MM.1S (cell line): ENCODE data around the gene HGFAC.

ENCODE experiments used
- DNase-seq: peaks from one replicate; pipeline ENCODE4 v3.0.0-alpha.2; 2015
- H2AFZ ChIP-seq: fragments of 300-600 bp; sonication (generic); 2 replicates; pipeline ENCODE4 v1.6.0; 2016; ENCODE audit warnings: antibody characterized with exemption, low read length
- H3F3A ChIP-seq: fragments of 300-600 bp; sonication (generic); 2 replicates; pipeline ENCODE4 v1.6.1; 2016; ENCODE audit warnings: mild to moderate bottlenecking, antibody characterized with exemption, low read length, moderate library complexity, mixed read lengths; ENCODE audit not compliant: insufficient read depth
- H3K27ac ChIP-seq: fragments of 300-600 bp; sonication (generic); 2 replicates; pipeline ENCODE4 v1.5.1; 2016; ENCODE audit warnings: mild to moderate bottlenecking, low read length
- H3K27me3 ChIP-seq: fragments of 300-600 bp; sonication (generic); replicated peaks from 2 replicates; pipeline ENCODE4 v1.6.0; 2016; ENCODE audit warnings: low read length; ENCODE audit not compliant: insufficient read depth
- H3K36me3 ChIP-seq: fragments of 300-600 bp; sonication (generic); replicated peaks from 2 replicates; pipeline ENCODE4 v1.6.1; 2016; ENCODE audit warnings: mild to moderate bottlenecking, low read length, mixed read lengths; ENCODE audit not compliant: insufficient read depth
- H3K4me1 ChIP-seq: fragments of 300-600 bp; sonication (generic); 2 replicates; pipeline ENCODE4 v1.6.1; 2016; ENCODE audit warnings: low read length, mixed read lengths
- H3K4me2 ChIP-seq: fragments of 300-600 bp; sonication (generic); 2 replicates; pipeline ENCODE4 v1.6.0; 2016; ENCODE audit warnings: low read depth, low read length
- H3K4me3 ChIP-seq: fragments of 300-600 bp; sonication (generic); 2 replicates; pipeline ENCODE4 v1.5.1; 2016; ENCODE audit warnings: low read length, mixed read lengths
- H3K79me2 ChIP-seq: fragments of 300-600 bp; sonication (generic); 2 replicates; pipeline ENCODE4 v1.6.1; 2016; ENCODE audit warnings: mixed run types, low read length, mixed read lengths
- H3K9ac ChIP-seq: fragments of 300-600 bp; sonication (generic); 2 replicates; pipeline ENCODE4 v1.6.1; 2016; ENCODE audit warnings: low read length, mixed read lengths
- H3K9me2 ChIP-seq: fragments of 300-600 bp; sonication (generic); replicated peaks from 2 replicates; pipeline ENCODE4 v1.6.1; 2016; ENCODE audit warnings: mild to moderate bottlenecking, low read length, mixed read lengths; ENCODE audit not compliant: insufficient read depth
- H3K9me3 ChIP-seq: fragments of 300-600 bp; sonication (generic); replicated peaks from 2 replicates; pipeline ENCODE4 v1.6.1; 2016; ENCODE audit warnings: mild to moderate bottlenecking, low read length, mixed read lengths; ENCODE audit not compliant: insufficient read depth
- H4K20me1 ChIP-seq: fragments of 300-600 bp; sonication (generic); 2 replicates; pipeline ENCODE4 v1.6.1; 2016; ENCODE audit warnings: mild to moderate bottlenecking, low read length, moderate library complexity, mixed read lengths; ENCODE audit not compliant: insufficient read depth
- EZH2 ChIP-seq: fragments of 300-600 bp; sonication (generic); optimal IDR thresholded peaks from 2 replicates; pipeline ENCODE3; 2017; ENCODE audit warnings: low read depth, mild to moderate bottlenecking, antibody characterized with exemption, low read length, mixed read lengths
- EZH2phosphoT487 ChIP-seq: fragments of 300-600 bp; sonication (generic); IDR thresholded peaks from 2 replicates; pipeline ENCODE4 v1.6.1; 2018; ENCODE audit warnings: antibody characterized with exemption, low read length
- TF ChIP-seq, protein P1 (sequence below): fragments of 300-600 bp; sonication (generic); IDR thresholded peaks from 2 replicates; pipeline ENCODE4 v1.5.1; 2016; ENCODE audit warnings: antibody characterized with exemption, low read length, mixed read lengths

Gene HGFAC

DNA sequence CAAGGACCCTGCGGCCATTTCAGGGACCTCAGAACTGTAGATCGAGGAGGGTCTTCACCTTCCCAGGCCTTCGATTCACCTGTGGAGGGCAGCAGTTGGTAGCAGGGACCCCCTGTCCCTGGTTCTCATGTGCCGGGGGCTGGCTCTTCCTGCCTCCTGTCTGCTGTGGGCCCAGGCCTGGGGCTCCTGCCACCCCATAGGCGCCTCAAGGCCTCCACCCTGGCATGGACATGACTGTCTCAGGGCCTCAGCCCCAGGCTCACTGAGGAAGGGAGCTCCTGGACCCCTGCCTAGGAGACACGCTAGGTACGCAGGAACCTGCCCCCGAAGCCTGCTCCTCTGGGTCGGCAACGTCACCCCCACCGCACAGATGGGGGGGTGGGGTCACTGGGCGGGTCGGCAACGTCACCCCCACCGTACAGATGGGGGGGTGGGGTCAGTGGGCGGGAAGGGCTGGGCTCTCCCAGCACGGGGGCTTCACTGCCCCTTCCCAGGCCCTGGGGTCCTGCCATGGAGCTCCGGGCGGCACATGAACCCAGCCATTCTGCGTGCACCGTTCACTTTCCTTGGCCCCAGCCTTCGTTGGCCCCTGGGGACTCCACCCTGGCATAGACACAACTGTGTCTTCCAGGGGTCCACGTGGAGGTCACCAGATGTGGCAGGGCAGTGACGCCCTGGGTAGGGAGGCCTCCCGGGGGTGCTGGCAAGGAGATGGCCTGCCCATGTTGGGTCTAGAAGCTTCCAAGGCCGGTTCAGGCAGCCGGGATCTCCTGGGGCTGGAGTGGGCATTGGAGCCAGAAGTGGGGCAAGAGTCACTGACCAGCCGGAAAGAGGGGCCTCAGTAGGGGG is 3.5 kb upstream of the HGFAC start:
- H3K36me3 ChIP-seq, result no peaks in the 10 kb centered on the region
- H3K79me2 ChIP-seq, result no peaks in the 10 kb centered on the region
- no peak overlapping the region for H3K4me3 ChIP-seq
- no peaks in the 10 kb centered on the region for H3F3A ChIP-seq
- TF ChIP-seq, protein P1, sequence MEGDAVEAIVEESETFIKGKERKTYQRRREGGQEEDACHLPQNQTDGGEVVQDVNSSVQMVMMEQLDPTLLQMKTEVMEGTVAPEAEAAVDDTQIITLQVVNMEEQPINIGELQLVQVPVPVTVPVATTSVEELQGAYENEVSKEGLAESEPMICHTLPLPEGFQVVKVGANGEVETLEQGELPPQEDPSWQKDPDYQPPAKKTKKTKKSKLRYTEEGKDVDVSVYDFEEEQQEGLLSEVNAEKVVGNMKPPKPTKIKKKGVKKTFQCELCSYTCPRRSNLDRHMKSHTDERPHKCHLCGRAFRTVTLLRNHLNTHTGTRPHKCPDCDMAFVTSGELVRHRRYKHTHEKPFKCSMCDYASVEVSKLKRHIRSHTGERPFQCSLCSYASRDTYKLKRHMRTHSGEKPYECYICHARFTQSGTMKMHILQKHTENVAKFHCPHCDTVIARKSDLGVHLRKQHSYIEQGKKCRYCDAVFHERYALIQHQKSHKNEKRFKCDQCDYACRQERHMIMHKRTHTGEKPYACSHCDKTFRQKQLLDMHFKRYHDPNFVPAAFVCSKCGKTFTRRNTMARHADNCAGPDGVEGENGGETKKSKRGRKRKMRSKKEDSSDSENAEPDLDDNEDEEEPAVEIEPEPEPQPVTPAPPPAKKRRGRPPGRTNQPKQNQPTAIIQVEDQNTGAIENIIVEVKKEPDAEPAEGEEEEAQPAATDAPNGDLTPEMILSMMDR, result no peak
- TF ChIP-seq EZH2, result no peak
- TF ChIP-seq EZH2phosphoT487, result no peak
- no peak overlapping the region for H3K4me2 ChIP-seq
- no peak overlapping the region for H2AFZ ChIP-seq
- no peak overlapping the region for H3K27ac ChIP-seq
- no peaks in the 10 kb centered on the region for H3K27me3 ChIP-seq
- no peaks in the 10 kb centered on the region for H3K4me1 ChIP-seq
- DNase-seq, result no peak
- H3K9ac ChIP-seq, result no peak overlapping the region
- H3K9me3 ChIP-seq, result no peaks in the 10 kb centered on the region
- H4K20me1 ChIP-seq, result no peaks in the 10 kb centered on the region
- no peaks in the 10 kb centered on the region for H3K9me2 ChIP-seq

DNA sequence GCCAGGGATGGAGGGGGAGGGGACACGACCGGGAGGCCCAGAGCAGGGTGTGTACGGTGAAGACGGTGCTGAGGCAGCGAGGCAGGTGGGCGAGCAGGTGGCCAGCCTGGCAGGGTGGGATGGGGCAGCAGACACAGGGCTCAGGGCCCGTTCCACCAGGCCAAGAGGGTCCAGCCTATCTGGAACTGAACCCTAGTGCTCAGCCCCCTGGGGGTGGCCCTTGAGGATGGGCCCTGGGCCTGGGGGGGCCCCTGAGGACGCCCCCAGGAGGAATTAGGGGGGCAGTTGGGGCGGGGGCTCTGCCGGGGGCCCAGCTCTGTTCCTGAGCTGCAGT is 3.0 kb upstream of the HGFAC start:
- Histone ChIP-seq H4K20me1 (no peaks in the 10 kb centered on the region), H3K9ac (no peak overlapping the region), H3K27me3 (peaks cover 2% of the 10 kb centered on the region), H2AFZ (no peak overlapping the region), H3K36me3 (no peaks in the 10 kb centered on the region), H3K9me3 (no peaks in the 10 kb centered on the region), H3K4me2 (no peak overlapping the region), H3K9me2 (no peaks in the 10 kb centered on the region), H3K4me1 (no peaks in the 10 kb centered on the region), H3K27ac (no peak overlapping the region), H3F3A (no peaks in the 10 kb centered on the region), H3K79me2 (no peaks in the 10 kb centered on the region), H3K4me3 (no peak overlapping the region)
- DNase-seq, result no peak
- TF ChIP-seq EZH2, result no peak
- no peak for TF ChIP-seq EZH2phosphoT487
- TF ChIP-seq, protein P1, result no peak

DNA sequence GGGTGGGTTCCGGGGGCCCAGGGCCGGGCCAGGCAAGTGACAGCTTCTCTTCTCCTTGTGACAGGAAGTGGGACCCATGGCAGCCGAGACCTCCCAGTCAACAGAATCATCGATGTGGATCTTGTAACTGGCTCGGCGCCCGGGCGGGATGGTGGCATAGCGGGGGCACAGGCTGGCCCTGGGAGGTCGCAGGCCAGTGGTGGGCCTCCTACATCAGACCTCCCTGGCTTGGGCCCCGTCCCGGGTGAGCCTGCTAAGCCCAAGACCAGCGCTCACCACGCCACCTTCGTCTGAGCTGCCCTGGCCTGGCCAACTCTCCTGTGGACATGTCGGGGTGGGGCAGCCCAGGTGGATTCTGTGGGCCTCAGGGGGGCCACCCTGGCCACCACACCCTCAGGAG is 2.4 kb upstream of the HGFAC start:
- TF ChIP-seq EZH2, result no peak
- Histone ChIP-seq H4K20me1 (no peaks in the 10 kb centered on the region), H2AFZ (no peak overlapping the region), H3F3A (no peaks in the 10 kb centered on the region), H3K9me3 (no peaks in the 10 kb centered on the region), H3K9me2 (no peaks in the 10 kb centered on the region), H3K27ac (no peak overlapping the region), H3K27me3 (peaks cover 7% of the 10 kb centered on the region), H3K36me3 (no peaks in the 10 kb centered on the region), H3K9ac (no peak overlapping the region), H3K79me2 (no peaks in the 10 kb centered on the region), H3K4me3 (no peak overlapping the region), H3K4me1 (no peaks in the 10 kb centered on the region), H3K4me2 (no peak overlapping the region)
- DNase-seq, result no peak

DNA sequence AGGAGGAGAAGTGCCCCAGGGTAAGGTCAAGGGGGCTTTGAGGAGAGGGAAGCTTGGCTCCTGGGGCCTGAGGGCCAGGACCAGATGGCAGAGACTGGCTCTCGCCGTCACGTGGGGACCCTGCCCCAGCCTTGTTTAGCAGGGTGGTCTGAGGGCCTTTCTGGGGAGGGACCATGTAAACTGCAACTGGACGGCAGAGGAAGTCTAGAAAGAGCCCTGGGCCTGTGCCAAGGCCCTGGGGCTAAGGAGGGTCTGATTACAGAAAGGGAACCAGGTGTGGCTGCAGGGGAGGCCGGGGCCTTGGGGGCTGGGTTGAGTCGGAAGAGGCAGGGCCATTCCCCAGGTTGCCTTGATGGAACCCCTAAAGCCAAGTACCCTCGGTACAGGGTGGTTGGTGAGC is 1.8 kb upstream of the HGFAC start:
- Histone ChIP-seq H3K9ac (no peak overlapping the region), H3K9me3 (no peaks in the 10 kb centered on the region), H3K9me2 (no peaks in the 10 kb centered on the region), H3K27ac (no peak overlapping the region), H3F3A (no peaks in the 10 kb centered on the region), H3K36me3 (no peaks in the 10 kb centered on the region), H3K27me3 (peaks cover 14% of the 10 kb centered on the region), H2AFZ (no peak overlapping the region), H4K20me1 (no peaks in the 10 kb centered on the region), H3K4me1 (no peaks in the 10 kb centered on the region), H3K79me2 (no peaks in the 10 kb centered on the region), H3K4me3 (no peak overlapping the region), H3K4me2 (no peak overlapping the region)
- no peak for DNase-seq
- TF ChIP-seq EZH2 (no peak), EZH2phosphoT487 (no peak)
- TF ChIP-seq, protein P1, result no peak
